H1 (cell line): ENCODE measurements around the gene ZBED4. TPM values are rescaled to one million over a fixed set of nuclear protein-coding genes. Genes with fewer than 3 reads are reported as not detected.

Experiments used
- CTCF ChIA-PET: fragments of 300-600 bp; sonication (Branson Sonifier 250); formaldehyde crosslinking; loops from one replicate; lab custom pipeline; 2021; ENCODE audit not compliant: partially characterized antibody; lab: Charles Lee
- POLR2A ChIA-PET: fragments of 300-600 bp; sonication (Branson Sonifier 250); formaldehyde crosslinking; loops from one replicate; lab custom pipeline; 2021; ENCODE audit warnings: inconsistent platforms; ENCODE audit not compliant: partially characterized antibody; lab: Charles Lee
- DNase-seq, 2 experiments: peaks; one replicate each; pipeline versions ENCODE4 v3.0.0 to v3.0.0-alpha.2; 2010 to 2022; ENCODE audit warnings: low spot score in 2 of 2, low read depth in 1 of 2, mixed read lengths in 1 of 2
- FAIRE-seq: peaks from 2 replicates; lab custom pipeline; 2011; peaks lifted over from hg19 to GRCh38; lab: Jason Lieb, UNC
- H2AFZ ChIP-seq: 2 replicates; pipeline ENCODE4 v1.8.1; 2012; ENCODE audit warnings: low read length, inconsistent platforms
- H2AK5ac ChIP-seq: 2 replicates; pipeline ENCODE4 v1.6.1; 2013; ENCODE audit warnings: low read depth, low read length
- H2BK120ac ChIP-seq: replicated peaks from 2 replicates; pipeline ENCODE3; 2013; ENCODE audit warnings: low read depth, low read length, inconsistent platforms
- H2BK12ac ChIP-seq: 2 replicates; pipeline ENCODE4 v1.6.1; 2013; ENCODE audit warnings: low read depth, low read length
- H2BK15ac ChIP-seq: 2 replicates; pipeline ENCODE4 v1.6.1; 2013; ENCODE audit warnings: low read length
- H2BK20ac ChIP-seq: 2 replicates; pipeline ENCODE4 v1.6.1; 2013; ENCODE audit warnings: low read length
- H2BK5ac ChIP-seq: 2 replicates; pipeline ENCODE4 v1.6.1; 2013; ENCODE audit warnings: low read depth, low read length
- H3K14ac ChIP-seq: 2 replicates; pipeline ENCODE4 v1.6.1; 2013; ENCODE audit warnings: inconsistent platforms; ENCODE audit not compliant: insufficient read length
- H3K18ac ChIP-seq: 2 replicates; pipeline ENCODE4 v1.6.1; 2013; ENCODE audit warnings: low read length; ENCODE audit errors: extremely low read depth
- H3K23ac ChIP-seq: 2 replicates; pipeline ENCODE4 v1.6.1; 2013; ENCODE audit warnings: inconsistent platforms; ENCODE audit not compliant: insufficient read length
- H3K23me2 ChIP-seq: 2 replicates; pipeline ENCODE4 v1.6.1; 2013; ENCODE audit warnings: low read depth, low read length
- H3K27ac ChIP-seq: 2 replicates; pipeline ENCODE4 v1.6.1; 2011; ENCODE audit warnings: low read depth, low read length, inconsistent platforms
- H3K27me3 ChIP-seq, 4 experiments: replicated peaks in 1 of 4; 1 replicate in 1 of 4; 2 replicates in 3 of 4; pipeline versions ENCODE4 v1.6.1 to v1.8.1; 2011 to 2013; ENCODE audit warnings: low read length in 3 of 4, mild to moderate bottlenecking in 3 of 4, inconsistent platforms in 2 of 4, mixed read lengths in 2 of 4, moderate library complexity in 1 of 4; ENCODE audit not compliant: control insufficient read depth in 3 of 4, insufficient read depth in 3 of 4; ENCODE audit errors: extremely low read depth in 1 of 4
- H3K36me3 ChIP-seq, 4 experiments: 2 replicates each; pipeline versions ENCODE4 v1.6.1 to v1.8.1; 2011 to 2013; ENCODE audit warnings: mild to moderate bottlenecking in 4 of 4, low read length in 3 of 4, moderate library complexity in 2 of 4, control low read depth in 1 of 4, inconsistent platforms in 1 of 4; ENCODE audit not compliant: insufficient read depth in 4 of 4, control insufficient read depth in 2 of 4
- H3K4ac ChIP-seq: replicated peaks from 2 replicates; pipeline ENCODE3; 2013; ENCODE audit warnings: low read length, low read depth, mixed read lengths, inconsistent platforms; ENCODE audit not compliant: insufficient read length
- H3K4me1 ChIP-seq, 4 experiments: replicated peaks in 1 of 4; 1 replicate in 1 of 4; 2 replicates in 3 of 4; pipeline versions ENCODE4 v1.6.1 to v1.8.1; 2011 to 2013; ENCODE audit warnings: low read length in 3 of 4, inconsistent platforms in 2 of 4, mixed read lengths in 1 of 4; ENCODE audit not compliant: insufficient read depth in 4 of 4, control insufficient read depth in 3 of 4
- H3K4me2 ChIP-seq, 2 experiments: 2 replicates each; pipeline versions ENCODE4 v1.6.1 to v1.8.1; 2011 to 2013; ENCODE audit warnings: low read depth in 2 of 2, low read length in 2 of 2, control low read depth in 1 of 2, inconsistent platforms in 1 of 2, mild to moderate bottlenecking in 1 of 2; ENCODE audit not compliant: insufficient read depth in 1 of 2
- H3K4me3 ChIP-seq, 4 experiments: fragments of 200-600, 300-600 bp in 1 of 4; sonication (generic), shearing (Covaris generic), sonication (Bioruptor Twin) in 1 of 4; 2 replicates each; pipeline versions ENCODE4 v1.5.1 to v1.8.1; 2011 to 2016; ENCODE audit warnings: low read length in 4 of 4, low read depth in 3 of 4, control low read depth in 2 of 4, inconsistent platforms in 2 of 4, mild to moderate bottlenecking in 2 of 4, mixed read lengths in 1 of 4, moderate library complexity in 1 of 4; ENCODE audit not compliant: insufficient read depth in 2 of 4; ENCODE audit errors: extremely low read depth in 1 of 4
- H3K56ac ChIP-seq: replicated peaks from 2 replicates; pipeline ENCODE3; 2013; ENCODE audit warnings: low read depth, mild to moderate bottlenecking, mixed read lengths, low read length, inconsistent platforms; ENCODE audit not compliant: insufficient read length
- H3K79me1 ChIP-seq: 2 replicates; pipeline ENCODE4 v1.6.1; 2013; ENCODE audit warnings: low read depth, low read length, control low read depth
- H3K79me2 ChIP-seq, 2 experiments: 2 replicates each; pipeline versions ENCODE4 v1.6.1 to v1.8.1; 2012 to 2013; ENCODE audit warnings: low read length in 2 of 2, mild to moderate bottlenecking in 2 of 2, inconsistent platforms in 1 of 2; ENCODE audit not compliant: insufficient read depth in 2 of 2, control insufficient read depth in 1 of 2
- H3K9ac ChIP-seq, 4 experiments: replicated peaks in 1 of 4; 1 replicate in 1 of 4; 2 replicates in 3 of 4; pipeline versions ENCODE4 v1.6.1 to v1.8.1; 2011 to 2013; ENCODE audit warnings: low read depth in 3 of 4, low read length in 3 of 4, control low read depth in 2 of 4, mild to moderate bottlenecking in 2 of 4, moderate library complexity in 2 of 4, inconsistent platforms in 1 of 4; ENCODE audit errors: extremely low read depth in 1 of 4
- H3K9me3 ChIP-seq, 2 experiments: 2 replicates each; pipeline versions ENCODE4 v1.6.1 to v1.8.1; 2012 to 2013; ENCODE audit warnings: mild to moderate bottlenecking in 2 of 2, moderate library complexity in 2 of 2, control low read depth in 1 of 2, inconsistent platforms in 1 of 2, low read depth in 1 of 2, low read length in 1 of 2, mixed read lengths in 1 of 2; ENCODE audit not compliant: insufficient read depth in 2 of 2
- H4K20me1 ChIP-seq, 2 experiments: replicated peaks in 1 of 2; 2 replicates each; pipeline versions ENCODE3 to v1.8.1; 2011 to 2013; ENCODE audit warnings: inconsistent platforms in 2 of 2, low read length in 2 of 2, mild to moderate bottlenecking in 1 of 2; ENCODE audit not compliant: insufficient read depth in 2 of 2, control insufficient read depth in 1 of 2
- H4K5ac ChIP-seq: 2 replicates; pipeline ENCODE4 v1.6.1; 2013; ENCODE audit warnings: low read length, low read depth, mixed read lengths, inconsistent platforms; ENCODE audit not compliant: insufficient read length
- H4K8ac ChIP-seq: 2 replicates; pipeline ENCODE4 v1.8.0; 2013; ENCODE audit warnings: mild to moderate bottlenecking, moderate library complexity, low read length, inconsistent platforms; ENCODE audit not compliant: insufficient read depth; ENCODE audit errors: extremely low read depth
- H4K91ac ChIP-seq: replicated peaks from 2 replicates; pipeline ENCODE3; 2013; ENCODE audit warnings: low read length, mixed read lengths, inconsistent platforms; ENCODE audit not compliant: insufficient read length
- CBX5 ChIP-seq: fragments of 300-800, 300-1000 bp; sonication (generic); IDR thresholded peaks from 2 replicates; pipeline ENCODE4 v1.7.1; 2016; ENCODE audit warnings: antibody characterized with exemption, low read length, low read depth
- EGR1 ChIP-seq: IDR thresholded peaks from 2 replicates; pipeline ENCODE4 v1.6.1; 2011; ENCODE audit warnings: low read depth, low read length, borderline replicate concordance
- EZH2 ChIP-seq: fragments of 200-600 bp; sonication (generic); IDR thresholded peaks from 2 replicates; pipeline ENCODE4 v1.7.1; 2012; ENCODE audit warnings: low read depth, mild to moderate bottlenecking, moderate library complexity, low read length, inconsistent platforms; ENCODE audit not compliant: severe bottlenecking
- GABPA ChIP-seq: IDR thresholded peaks from 2 replicates; pipeline ENCODE4 v1.6.1; 2011; ENCODE audit warnings: mild to moderate bottlenecking, low read length, moderate library complexity, borderline replicate concordance; ENCODE audit not compliant: insufficient read depth
- POU5F1 ChIP-seq: IDR thresholded peaks from 2 replicates; pipeline ENCODE4 v1.6.1; 2011; ENCODE audit warnings: low read depth, mild to moderate bottlenecking, low read length, moderate library complexity
- RAD21 ChIP-seq, 2 experiments: IDR thresholded peaks in 1 of 2; conservative IDR thresholded peaks in 1 of 2; 2 replicates each; pipeline ENCODE4 v1.6.1; 2011; ENCODE audit warnings: low read depth in 2 of 2, low read length in 2 of 2, improper control_type of control experiment in 1 of 2, inconsistent platforms in 1 of 2, mild to moderate bottlenecking in 1 of 2, moderate library complexity in 1 of 2
- SRF ChIP-seq: IDR thresholded peaks from 2 replicates; pipeline ENCODE4 v1.6.1; 2011; ENCODE audit warnings: mild to moderate bottlenecking, low read depth, low read length, moderate library complexity
- TCF12 ChIP-seq: IDR thresholded peaks from 2 replicates; pipeline ENCODE4 v1.6.1; 2011; ENCODE audit warnings: low read depth, mild to moderate bottlenecking, low read length
- TEAD4 ChIP-seq: IDR thresholded peaks from 2 replicates; pipeline ENCODE4 v1.6.1; 2012; ENCODE audit warnings: low read depth, low read length, inconsistent platforms, mixed read lengths
- WGBS, 2 experiments: shearing (Covaris generic) in 1 of 2; methylation state at CpG; one replicate each; pipeline versions ENCODE4 v1.1.6 to v1.1.7; 2013 to 2015; ENCODE audit warnings: low lambda C conversion rate in 2 of 2, mixed read lengths in 2 of 2, inconsistent platforms in 1 of 2, low coverage in 1 of 2, missing lambda C conversion rate in 1 of 2; ENCODE audit not compliant: insufficient replicate concordance in 2 of 2, insufficient coverage in 1 of 2, insufficient read length in 1 of 2; ENCODE audit errors: extremely low coverage in 1 of 2, missing lambda C conversion rate in 1 of 2; 5-methylcytosine and 5-hydroxymethylcytosine counted together
- polyA plus RNA-seq, 7 experiments: library from polyadenylated mRNA; depleted of rRNA in 3 of 7; stranded (reverse) in 5 of 7; unstranded in 2 of 7; fragments of >200 nt in 5 of 7; fragments of 200-250 nt in 2 of 7; gene quantifications; 1 replicate in 5 of 7; 2 replicates in 1 of 7; 4 replicates in 1 of 7; pipeline versions ENCODE4 v1.2.1 to v1.2.3, GENCODE V29; 2011 to 2013; ENCODE audit warnings: missing spikeins in 2 of 7, mixed read lengths in 2 of 7
- total RNA-seq: library from RNA; stranded (reverse); fragmentation: NEBNext Ultra II Directional; extraction: Animal tissue kit (Norgen Biotek cat#: 25700); gene quantifications from 2 replicates; pipeline ENCODE4 v1.2.1, GENCODE V29; 2021

Gene ZBED4
- total and polyA plus RNA-seq, 2 of the 8 experiments (the other 6 are each of a cell fraction or from before 2014, with no cell fraction given), result 11.0 to 28.3 TPM

DNA sequence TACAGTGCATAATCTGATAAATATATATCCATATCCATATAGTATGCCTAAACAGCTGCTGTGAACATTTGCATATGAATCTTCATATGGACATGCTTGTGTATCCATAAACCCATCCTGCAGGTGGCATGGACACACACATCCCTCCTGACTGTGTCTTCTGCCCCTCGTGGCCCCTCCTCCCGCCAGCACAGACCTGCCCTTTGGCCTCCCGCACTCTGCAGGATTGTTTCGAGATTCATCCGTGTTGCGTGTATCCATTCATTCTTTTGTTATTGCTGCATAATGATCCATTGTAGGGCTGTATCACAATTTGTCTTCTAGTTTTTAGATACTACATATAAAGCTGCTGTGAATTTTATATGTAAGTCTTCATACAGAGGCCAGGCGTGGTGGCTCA, 24.0 kb downstream of the ZBED4 start:
- Histone ChIP-seq H3K27ac (no peak overlapping the region), H3K23me2 (no peaks in the 10 kb centered on the region), H3K4ac (no peak overlapping the region), H3K18ac (no peak overlapping the region), H3K4me1 (no peaks in the 10 kb centered on the region), H3K79me2 (peaks cover 0 to 68% of the 10 kb centered on the region in 2 experiments; a peak in 3 of 4 replicates), H2BK15ac (no peak overlapping the region), H2BK20ac (no peak overlapping the region), H3K9me3 (peaks cover 0 to 3% of the 10 kb centered on the region in 2 experiments; a peak in 1 of 4 replicates), H3K36me3 (0 out of 8 replicates have a peak, but pooled peaks cover 0 to 2% (median 0%) of the 10 kb centered on the region in 4 experiments), H3K14ac (no peak overlapping the region), H3K9ac (no peak overlapping the region), H2BK12ac (no peak overlapping the region), H2AK5ac (no peak overlapping the region), H2BK120ac (no peak overlapping the region), H2BK5ac (no peak overlapping the region), H3K4me2 (no peak overlapping the region), H4K8ac (no peak overlapping the region), H3K4me3 (no peak overlapping the region), H4K20me1 (peaks cover 9 to 14% of the 10 kb centered on the region in 2 experiments), H3K27me3 (no peaks in the 10 kb centered on the region), H3K56ac (no peak overlapping the region), H3K23ac (no peak overlapping the region), H4K5ac (no peak overlapping the region), H4K91ac (no peak overlapping the region), H2AFZ (no peak overlapping the region), H3K79me1 (peaks cover 6% of the 10 kb centered on the region)
- no peak for TF ChIP-seq SRF
- no peak for TF ChIP-seq EGR1
- TF ChIP-seq RAD21 (IDR thresholded peaks at IDR 0.05 in 1 of 2, conservative IDR thresholded peaks at IDR 0.05 in 1 of 2; ENCODE audit: low read depth in 2 of 2, low read length in 2 of 2), result no peak
- no peak for TF ChIP-seq TEAD4
- TF ChIP-seq CBX5, result no peak
- TF ChIP-seq TCF12, result no peak
- TF ChIP-seq GABPA, result no peak
- no peak for TF ChIP-seq POU5F1
- TF ChIP-seq EZH2, result no peak
- ChIA-PET CTCF (interaction anchor here (0.7 kb wide), 1 partner anchor 8 kb away, joined by 4 read pairs; no protein-coding TSS in a partner anchor), POLR2A (interaction anchor here (1.5 kb wide), 1 partner anchor 22 kb away, joined by 4 read pairs; no protein-coding TSS in a partner anchor)
- 97% methylated on average over 7 of the region's 7 CpGs; no CpG with 5 or more reads in 1 of the 2 experiments for WGBS, 2 experiments
- DNase-seq, result no peak
- FAIRE-seq, result no peak
